Hippocampal formation (tissue), 2 donors: Measurements from ENCODE around the gene ZNF814.
"Not testable (repeated sequence)": the region's sequence is repeated elsewhere in the genome, so short reads cannot be mapped to it uniquely, and the experiment has no call there.

ENCODE experiments used
- DNase-seq, 2 donors: peaks; one replicate each; lab custom pipeline; 2025; lab: John Stamatoyannopoulos, UW

The ZNF814 gene

DNA sequence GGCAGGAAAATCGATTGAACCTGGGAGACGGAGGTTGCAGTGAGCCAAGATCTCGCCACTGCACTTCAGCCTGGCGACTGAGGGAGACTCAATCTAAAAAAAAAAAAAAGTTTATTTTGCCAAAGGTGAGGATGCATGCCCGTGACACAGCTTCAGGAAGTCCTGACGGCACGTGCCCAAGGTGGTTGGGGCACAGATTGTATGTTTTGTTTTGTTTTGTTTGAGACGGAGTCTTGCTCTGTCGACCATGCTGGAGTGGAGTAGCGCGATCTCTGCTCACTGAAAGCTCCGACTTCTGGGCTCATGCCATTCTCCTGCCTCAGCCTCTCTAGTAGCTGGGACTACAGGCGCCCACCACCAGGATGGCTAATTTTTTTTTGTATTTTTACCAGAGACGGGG, 70.9 kb downstream of the ZNF814 start:
- no peak for DNase-seq

DNA sequence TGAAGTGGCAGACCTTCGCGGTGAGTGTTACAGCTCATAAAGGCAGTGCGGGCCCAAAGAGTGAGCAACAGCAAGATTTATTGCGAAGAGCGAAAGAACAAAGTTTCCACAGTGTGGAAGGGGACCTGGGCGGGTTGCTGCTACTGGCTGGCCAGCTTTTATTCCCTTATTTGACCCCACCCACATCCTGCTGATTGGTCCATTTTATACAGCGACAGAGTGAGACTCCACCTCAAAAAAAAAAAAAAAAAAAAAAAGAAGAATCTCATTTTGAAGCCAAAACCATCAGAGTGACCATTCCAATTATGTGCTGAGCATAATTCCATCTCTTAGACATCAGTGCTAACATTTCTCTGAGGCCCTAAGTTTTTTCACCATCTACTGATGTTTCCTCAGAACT, 72.2 kb downstream of the ZNF814 start:
- no peak for DNase-seq

DNA sequence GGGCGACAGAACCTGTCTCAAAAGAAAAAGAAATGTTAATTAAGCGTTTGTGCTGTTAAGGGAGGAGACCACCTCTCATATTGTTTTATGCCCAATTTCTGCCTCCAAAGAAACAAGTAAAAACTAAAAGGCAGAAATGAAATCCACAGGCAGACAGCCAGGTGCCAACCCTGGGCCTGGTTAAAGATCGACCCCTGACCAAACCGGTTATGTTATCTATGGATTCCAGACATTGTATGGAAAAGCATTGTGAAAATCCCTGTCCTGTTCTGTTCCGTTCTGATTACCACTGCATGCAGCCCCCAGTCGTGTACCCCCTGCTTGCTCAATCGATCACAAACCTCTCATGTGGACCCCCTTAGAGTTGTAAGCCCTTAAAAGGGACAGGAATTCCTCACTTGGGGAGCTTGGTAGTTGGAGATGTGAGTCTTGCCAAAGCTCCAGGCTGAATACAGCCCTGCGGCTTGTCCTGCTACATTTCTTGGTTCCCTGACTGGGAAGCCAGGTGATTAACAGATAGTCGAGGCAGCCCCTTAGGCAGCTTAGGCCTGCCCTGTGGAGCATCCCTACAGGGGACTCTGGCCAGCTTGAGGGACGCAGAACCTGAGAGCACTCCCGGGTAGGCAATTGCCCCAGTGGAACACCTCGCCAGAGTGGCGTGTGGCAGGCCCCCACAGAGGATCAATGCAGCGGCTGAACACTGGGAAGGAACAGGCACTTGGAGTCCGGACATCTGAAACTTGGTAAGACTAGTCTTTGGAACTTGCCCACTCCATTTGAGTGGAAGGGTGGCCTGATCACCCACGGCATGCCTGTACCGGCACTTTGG, 73.4 kb downstream of the ZNF814 start:
- no peak for DNase-seq

DNA sequence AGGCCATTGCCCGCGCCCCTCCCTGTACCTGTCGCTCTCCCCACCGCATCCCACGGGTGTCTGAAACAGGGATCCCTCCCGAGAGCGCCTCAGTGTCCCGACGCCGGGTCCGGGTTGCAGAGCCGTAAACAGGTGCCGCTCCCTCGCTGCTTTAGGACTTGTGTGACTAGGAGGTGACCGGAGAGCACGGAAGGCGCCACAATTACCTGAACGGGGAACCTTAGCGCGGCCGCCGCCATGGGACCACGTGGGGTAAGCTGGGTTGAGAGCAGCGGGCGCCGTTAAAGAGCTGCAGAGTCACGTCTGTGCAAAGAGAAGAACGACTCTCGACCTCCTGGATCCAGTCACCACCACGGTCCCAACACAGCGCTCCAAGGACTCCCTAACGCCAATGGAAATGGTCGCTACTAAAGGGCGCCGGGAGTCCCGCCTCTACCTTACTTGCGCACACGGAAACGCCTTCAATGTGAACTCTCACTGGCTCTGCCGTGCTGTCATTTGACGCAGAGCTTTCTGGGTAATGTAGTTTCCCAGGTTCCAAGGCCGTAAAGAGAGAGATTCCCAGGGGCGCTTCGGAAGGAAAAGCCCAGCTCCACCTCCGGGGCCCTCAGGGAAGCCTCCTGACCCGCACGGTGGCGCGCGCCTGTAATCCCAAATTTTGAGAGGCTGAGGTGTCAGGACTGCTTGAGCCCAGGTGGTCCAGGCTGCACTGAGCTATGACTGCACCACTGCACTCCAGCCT, 74.2 kb downstream of the ZNF814 start, which contains the start of gene ZNF552:
TSS of gene ZNF552 (minus strand) at position 409 of the 742 bp plus-strand sequence. CDS start at position 239, 170 bp downstream.
- DNase-seq, result peak; percentile 80 to 88

DNA sequence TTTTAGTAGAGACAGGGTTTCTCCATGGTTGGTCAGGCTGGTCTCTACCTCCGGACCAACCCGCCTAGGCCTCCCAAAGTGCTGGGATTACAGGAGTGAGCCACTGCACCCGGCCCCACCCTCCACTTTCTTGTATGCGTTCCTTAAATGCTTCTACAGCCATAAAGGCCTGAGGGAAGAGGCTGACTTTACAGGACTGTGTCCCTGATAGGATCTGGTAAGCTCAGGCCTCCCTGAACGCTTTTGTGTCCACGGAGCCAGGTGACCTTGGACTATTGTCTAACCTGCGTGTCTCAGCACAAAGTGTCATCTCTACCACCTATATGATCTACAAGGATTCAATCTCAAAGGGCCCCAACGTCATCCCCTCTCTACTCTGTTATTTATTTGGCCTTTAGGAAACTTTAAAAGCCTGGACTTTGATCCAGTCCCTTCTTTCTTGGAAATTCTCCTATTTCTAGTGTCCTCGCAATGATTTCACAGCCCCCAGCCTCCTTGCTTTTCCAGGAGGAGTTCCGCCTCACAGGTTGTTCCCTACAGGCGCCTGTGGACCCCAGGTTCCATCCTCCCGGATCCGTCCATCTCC, 74.8 kb downstream of the ZNF814 start:
- no peak for DNase-seq

DNA sequence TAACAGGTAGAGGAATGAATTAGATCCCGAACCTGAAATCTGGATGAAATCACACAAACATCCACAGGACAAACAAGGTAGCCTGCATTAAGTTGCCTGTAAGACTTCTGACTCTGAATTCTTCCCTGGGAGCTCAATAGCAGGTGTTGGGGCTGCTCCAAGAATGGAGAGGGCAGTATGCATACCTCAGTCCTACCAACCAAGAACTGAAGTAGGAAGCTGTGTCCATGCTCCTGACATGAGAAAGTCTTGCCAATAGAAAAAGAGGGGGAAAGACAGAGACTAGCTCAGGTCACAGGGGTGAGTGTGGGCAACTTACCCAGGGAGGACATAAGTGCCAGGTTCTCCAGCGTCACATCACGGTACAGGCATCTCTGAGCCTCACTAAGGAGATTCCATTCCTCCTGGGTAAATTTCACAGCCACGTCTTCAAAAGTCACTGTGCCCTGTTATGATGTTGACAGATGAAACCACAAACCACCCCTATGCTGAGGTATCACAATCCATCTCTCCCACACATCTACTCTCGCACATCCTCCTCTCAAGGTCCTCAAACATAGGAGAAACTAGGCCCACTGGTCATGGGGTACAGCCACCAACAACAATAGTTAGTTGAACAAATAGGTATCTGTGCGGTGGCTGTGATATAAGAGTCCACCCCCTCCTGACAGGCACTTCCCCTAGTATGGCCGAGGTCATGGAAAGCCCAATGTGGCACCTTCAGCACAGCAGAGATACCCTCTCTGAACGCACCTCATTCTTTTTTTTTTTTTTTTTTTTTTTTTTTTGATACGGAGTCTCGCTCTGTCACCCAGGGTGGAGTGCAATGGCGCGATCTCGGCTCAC, 75.6 kb downstream of the ZNF814 start:
- not testable (repeated sequence) for DNase-seq

DNA sequence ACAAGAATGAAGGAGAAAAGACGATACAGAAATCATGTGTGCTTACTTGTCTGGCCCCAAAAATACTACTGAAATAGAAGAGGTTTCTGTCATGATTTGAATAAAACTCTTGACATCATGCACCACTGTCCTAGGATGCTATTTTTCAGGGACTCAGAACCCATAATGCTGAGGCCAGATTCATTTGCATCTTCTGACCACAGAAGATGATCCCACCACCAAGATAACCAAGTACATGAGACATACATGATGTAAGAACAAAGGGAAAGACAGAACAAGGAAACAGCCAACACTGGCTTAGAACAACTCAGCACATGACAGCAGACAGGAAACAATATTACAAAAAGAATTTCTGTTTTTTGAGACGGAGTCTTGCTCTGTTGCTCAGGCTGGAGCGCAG, 76.6 kb downstream of the ZNF814 start:
- DNase-seq, result no peak

DNA sequence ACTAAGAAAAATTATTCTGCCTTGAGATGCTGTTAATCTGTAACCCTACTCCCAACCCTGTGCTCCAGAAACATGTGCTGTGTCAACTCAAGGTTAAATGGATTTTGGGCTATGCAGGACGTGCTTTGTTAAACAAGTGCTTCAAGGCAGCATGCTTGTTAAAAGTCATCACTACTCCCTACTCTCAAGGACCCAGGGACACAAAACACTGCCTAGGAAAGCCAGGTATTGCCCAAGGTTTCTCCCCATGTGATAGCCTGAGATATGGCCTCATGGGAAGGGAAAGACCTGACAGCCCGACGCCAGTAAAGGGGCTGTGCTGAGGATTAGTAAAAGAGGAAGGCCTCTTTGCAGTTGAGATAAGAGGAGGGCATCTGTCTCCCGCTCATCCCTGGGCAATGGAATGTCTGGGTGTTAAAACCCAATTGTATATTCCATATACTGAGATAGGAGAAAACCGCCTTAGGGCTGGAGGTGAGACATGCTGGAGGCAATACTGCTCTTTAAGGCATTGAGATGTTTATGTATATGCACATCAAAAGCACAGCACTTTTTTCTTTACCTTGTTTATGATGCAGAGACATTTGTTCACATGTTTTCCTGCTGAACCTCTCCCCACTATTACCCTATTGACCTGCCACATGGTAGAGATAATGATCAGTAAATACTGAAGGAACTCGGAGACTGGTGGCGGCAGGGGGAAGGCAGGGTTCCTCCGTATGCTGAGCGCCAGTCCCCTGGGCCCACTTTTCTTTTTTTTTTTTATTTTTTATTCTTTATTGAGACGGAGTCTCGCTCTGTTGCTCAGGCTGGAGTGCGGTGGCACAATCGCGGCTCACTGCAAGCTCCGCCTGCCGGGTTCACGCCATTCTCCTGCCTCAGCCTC, 78.2 kb downstream of the ZNF814 start:
- not testable (repeated sequence) for DNase-seq

DNA sequence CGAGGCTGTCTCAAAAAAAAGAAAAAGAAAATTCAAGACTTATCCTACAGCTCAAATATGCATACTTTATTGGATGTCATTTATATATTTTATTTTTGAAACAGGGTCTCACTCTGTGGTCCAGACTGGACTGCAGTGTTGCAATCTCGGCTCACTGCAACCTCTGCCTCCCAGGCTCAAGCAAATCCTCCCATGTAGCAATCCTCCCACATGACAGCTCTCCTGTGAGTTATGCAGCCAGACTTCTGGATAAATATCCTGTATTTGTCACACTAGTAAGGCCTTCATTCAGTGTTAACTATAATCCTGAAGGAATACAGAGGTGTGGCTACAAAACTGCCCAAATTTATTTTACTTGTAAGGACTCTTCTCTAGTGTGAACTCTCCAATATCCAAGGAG, 81.3 kb downstream of the ZNF814 start:
- no peak for DNase-seq

DNA sequence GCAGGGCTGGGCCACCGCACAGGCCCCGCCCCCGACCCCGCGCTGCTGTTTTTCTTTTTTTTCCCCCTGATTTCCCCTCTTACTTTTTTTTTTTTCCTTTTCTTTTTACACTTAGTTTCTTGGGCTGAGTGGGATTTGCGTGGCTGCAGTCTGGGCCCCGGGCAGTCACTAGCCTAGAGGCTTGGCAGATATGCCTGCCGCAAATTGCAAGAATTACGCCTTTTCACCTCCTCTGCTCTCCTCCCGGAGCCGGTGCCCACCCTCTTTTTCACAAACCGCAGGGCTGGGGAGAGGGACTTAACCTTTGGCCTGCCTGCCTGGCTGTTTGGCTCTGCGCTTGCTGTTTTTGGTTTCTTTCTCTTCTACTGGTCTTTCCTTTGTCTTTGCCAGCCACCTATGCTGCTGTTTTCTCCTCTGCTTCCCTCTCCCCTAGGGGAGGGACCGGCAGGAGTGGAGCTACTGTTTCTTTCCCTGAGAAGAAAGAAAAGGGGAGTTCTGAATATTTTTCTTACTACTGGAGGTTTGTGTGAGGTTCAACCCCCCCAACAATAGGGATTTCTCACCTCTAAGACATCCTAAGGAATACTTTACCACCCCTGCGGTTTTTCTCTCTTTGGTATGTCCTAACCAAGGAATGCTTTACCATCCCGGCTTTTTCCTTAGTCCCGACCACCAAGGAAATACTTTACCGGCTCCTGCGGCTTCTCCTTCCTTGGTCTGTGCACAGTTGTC, 85.1 kb downstream of the ZNF814 start:
- no peak for DNase-seq

DNA sequence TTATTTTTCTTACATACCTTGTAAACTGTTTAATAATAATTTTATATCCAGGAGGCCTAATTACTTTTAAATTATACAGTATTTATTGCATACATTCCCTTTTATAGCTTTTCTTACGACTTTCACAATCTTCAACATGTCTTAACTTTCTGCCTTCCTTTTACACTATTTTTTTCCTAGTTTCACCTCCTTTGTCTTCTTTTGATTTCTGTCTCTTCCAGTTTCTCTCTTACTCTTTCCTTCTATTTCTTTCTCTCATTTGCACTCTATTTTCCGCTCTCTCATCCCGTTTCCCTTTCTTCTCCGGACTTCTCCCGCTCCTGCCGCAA, 85.6 kb downstream of the ZNF814 start:
- DNase-seq, result no peak

DNA sequence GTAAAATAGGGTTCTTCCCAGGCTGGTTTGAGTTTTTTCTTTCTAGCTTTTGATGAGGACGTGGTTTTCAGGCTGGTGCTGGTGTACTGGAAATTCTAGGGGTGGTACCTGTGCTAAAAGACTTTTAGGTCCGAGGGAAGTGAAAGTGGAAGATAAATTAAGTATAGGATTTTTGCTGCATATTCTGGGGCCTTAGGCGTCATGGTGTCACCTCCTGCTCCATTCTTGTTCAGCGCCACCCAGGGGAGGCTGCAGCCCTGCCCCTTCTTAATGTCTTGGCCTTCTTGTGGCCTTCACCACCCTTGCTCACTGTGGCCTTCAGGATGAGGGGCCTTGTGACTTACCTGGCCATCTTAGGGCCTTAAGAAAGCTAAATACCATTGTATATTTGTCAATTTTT, 86.6 kb downstream of the ZNF814 start:
- DNase-seq, result no peak

DNA sequence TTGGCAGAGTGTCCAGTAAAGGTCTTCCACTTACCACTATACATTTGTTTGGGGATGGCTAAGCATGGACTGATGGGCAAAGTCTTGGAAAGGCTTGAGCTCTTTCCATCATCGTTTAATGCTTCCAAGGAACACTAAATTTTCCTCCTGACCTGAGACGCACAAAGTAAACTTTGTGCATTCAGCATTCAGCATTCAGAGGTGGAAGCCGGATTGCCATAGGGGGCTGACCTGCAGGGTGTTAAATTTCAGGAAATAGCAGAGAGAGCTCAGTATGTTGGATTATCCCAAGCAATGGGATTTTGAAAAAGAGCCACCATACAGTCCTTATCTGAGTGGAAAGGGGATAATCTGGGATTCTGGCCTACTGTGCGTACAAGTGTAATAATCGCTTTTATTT, 88.1 kb downstream of the ZNF814 start:
- no peak for DNase-seq
